ENCODE measurements around the gene ABHD1. TPM values are rescaled to one million over a fixed set of nuclear protein-coding genes. Genes with fewer than 3 reads are reported as not detected.

ABHD1 gene
- total and polyA plus RNA-seq, 2 experiments from 2014 or later: 0.38 to 0.55 TPM

DNA sequence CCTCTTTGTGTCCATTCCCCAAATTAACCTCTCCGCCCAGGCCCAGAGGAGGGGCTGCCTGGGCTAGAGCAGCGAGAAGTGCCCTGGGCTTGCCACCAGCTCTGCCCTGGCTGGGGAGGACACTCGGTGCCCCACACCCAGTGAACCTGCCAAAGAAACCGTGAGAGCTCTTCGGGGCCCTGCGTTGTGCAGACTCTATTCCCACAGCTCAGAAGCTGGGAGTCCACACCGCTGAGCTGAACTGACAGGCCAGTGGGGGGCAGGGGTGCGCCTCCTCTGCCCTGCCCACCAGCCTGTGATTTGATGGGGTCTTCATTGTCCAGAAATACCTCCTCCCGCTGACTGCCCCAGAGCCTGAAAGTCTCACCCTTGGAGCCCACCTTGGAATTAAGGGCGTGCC, 23.6 kb upstream of the ABHD1 start:
- DNase-seq (ENCODE audit: low spot score) (no peak), ATAC-seq (no peak)
- Mint-ChIP-seq H3K4me3 (no peak overlapping the region), H3K27me3 (ENCODE audit: insufficient read depth, low read depth, poor library complexity) (peaks cover 19% of the 10 kb centered on the region), H3K36me3 (ENCODE audit: low read depth) (no peaks in the 10 kb centered on the region; the same call in 2 of the 3 replicates), H3K9me3 (no peaks in the 10 kb centered on the region; the same call in 2 of the 3 replicates), H3K4me1 (peaks cover 9% of the 10 kb centered on the region), H3K27ac (no peak overlapping the region)
- Histone ChIP-seq H3F3A (replicated peaks; ENCODE audit: low read depth) (no peaks in the 10 kb centered on the region), H3K27ac (ENCODE audit: low read depth) (no peak overlapping the region), H2AFZ (no peak overlapping the region), H3K4me3 (no peak overlapping the region), H3K27me3 (ENCODE audit: insufficient read depth) (no peaks in the 10 kb centered on the region), H3K4me2 (no peak overlapping the region), H4K20me1 (replicated peaks; ENCODE audit: insufficient read depth) (no peaks in the 10 kb centered on the region; the same call in 1 of the 2 replicates), H3K9me2 (ENCODE audit: insufficient read depth) (no peaks in the 10 kb centered on the region), H3K4me1 (ENCODE audit: insufficient read depth) (peaks cover 4% of the 10 kb centered on the region; the same call in 1 of the 2 replicates), H3K79me2 (replicated peaks; ENCODE audit: insufficient read depth) (no peaks in the 10 kb centered on the region), H3K36me3 (ENCODE audit: insufficient read depth) (no peaks in the 10 kb centered on the region)
- TF ChIP-seq CREB1 (CRISPR knock-in tag; IDR thresholded peaks at IDR 0.05; ENCODE audit: low read depth): no peak
- TF ChIP-seq, protein P1, sequence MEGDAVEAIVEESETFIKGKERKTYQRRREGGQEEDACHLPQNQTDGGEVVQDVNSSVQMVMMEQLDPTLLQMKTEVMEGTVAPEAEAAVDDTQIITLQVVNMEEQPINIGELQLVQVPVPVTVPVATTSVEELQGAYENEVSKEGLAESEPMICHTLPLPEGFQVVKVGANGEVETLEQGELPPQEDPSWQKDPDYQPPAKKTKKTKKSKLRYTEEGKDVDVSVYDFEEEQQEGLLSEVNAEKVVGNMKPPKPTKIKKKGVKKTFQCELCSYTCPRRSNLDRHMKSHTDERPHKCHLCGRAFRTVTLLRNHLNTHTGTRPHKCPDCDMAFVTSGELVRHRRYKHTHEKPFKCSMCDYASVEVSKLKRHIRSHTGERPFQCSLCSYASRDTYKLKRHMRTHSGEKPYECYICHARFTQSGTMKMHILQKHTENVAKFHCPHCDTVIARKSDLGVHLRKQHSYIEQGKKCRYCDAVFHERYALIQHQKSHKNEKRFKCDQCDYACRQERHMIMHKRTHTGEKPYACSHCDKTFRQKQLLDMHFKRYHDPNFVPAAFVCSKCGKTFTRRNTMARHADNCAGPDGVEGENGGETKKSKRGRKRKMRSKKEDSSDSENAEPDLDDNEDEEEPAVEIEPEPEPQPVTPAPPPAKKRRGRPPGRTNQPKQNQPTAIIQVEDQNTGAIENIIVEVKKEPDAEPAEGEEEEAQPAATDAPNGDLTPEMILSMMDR (conservative IDR thresholded peaks at IDR 0.05; ENCODE audit: low read depth in 2 of 2): peak in 1 of 2 experiments; percentile 41; a peak in 2 of 4 replicates

DNA sequence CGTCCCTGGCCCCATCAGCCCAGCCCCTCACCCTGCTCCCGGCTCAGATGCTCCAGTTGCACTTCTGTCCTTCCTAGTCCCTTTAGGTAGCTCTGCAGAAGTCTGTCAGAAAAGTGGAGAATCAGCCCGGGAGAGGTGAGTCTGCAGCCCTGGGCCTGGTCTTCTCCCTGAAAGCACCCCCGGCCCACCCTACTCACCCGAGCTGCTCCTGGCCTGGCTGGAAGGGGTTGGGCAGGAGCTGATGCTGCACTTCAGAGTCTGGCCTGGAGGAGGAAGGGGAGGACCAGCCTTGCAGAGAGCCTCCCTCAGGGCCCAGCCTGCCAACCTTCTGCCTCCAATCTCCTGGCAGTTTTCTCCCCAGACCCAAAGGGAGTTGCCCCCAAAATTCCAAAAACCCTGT, 21.3 kb upstream of the ABHD1 start:
- TF ChIP-seq, protein P1 (conservative IDR thresholded peaks at IDR 0.05; ENCODE audit: low read depth in 2 of 2): 0 out of 4 replicates have a peak, but pooled peaks of 1 of the 2 experiments have one; percentile 5
- no peak for TF ChIP-seq EZH2phosphoT487 (IDR thresholded peaks at IDR 0.05; ENCODE audit: unreplicated experiment)

DNA sequence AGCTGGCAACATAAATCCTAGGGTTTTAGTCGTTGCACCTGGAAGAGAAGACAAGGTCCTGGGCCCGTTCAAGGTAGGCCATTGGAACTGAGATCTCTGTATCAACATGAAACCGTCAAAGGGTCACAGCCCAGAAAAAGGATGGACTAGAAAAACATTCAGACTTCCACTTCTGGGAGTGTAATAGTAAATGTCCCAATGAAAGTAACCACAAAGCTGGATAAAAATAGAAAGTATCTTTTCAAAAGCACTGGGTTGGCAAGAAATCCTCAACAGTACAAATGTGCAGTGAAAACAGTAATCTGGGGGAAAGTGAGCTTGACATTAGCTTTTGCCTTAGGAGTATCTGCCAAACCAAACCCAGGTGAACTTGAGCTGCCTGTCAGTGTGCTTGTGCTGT, 17.6 kb upstream of the ABHD1 start:
- no peaks in the 10 kb centered on the region for H3K4me1 ChIP-seq (ENCODE audit: insufficient read depth)
- no peaks in the 10 kb centered on the region for H4K20me1 ChIP-seq (replicated peaks; ENCODE audit: insufficient read depth)
- no peak overlapping the region for H3K4me2 ChIP-seq
- no peaks in the 10 kb centered on the region for H3F3A ChIP-seq (replicated peaks; ENCODE audit: low read depth)
- peaks cover 6% of the 10 kb centered on the region for H3K27me3 Mint-ChIP-seq (ENCODE audit: insufficient read depth, low read depth, poor library complexity)
- H3K36me3 Mint-ChIP-seq (ENCODE audit: low read depth): no peaks in the 10 kb centered on the region
- no peaks in the 10 kb centered on the region for H3K9me3 Mint-ChIP-seq
- H3K4me3 Mint-ChIP-seq: no peak overlapping the region
- no peak for ATAC-seq
- H3K79me2 ChIP-seq (replicated peaks; ENCODE audit: insufficient read depth): no peaks in the 10 kb centered on the region
- H2AFZ ChIP-seq: no peak overlapping the region
- peaks cover 2% of the 10 kb centered on the region; the same call in 1 of the 3 replicates for H3K4me1 Mint-ChIP-seq
- H3K27ac ChIP-seq (ENCODE audit: low read depth): no peak overlapping the region
- no peak for DNase-seq (ENCODE audit: low spot score)
- no peak overlapping the region for H3K27ac Mint-ChIP-seq
- no peak overlapping the region for H3K4me3 ChIP-seq
- no peaks in the 10 kb centered on the region for H3K27me3 ChIP-seq (ENCODE audit: insufficient read depth)
- H3K9me2 ChIP-seq (ENCODE audit: insufficient read depth): no peaks in the 10 kb centered on the region
- no peaks in the 10 kb centered on the region for H3K36me3 ChIP-seq (ENCODE audit: insufficient read depth)
- no peak for TF ChIP-seq POLR2AphosphoS5 (IDR thresholded peaks at IDR 0.05; ENCODE audit: low read depth)
- no peak for TF ChIP-seq JUNB (IDR thresholded peaks at IDR 0.05; ENCODE audit: unreplicated experiment)
- TF ChIP-seq ZNF114 (CRISPR knock-in tag; IDR thresholded peaks at IDR 0.05): no peak
- TF ChIP-seq, protein P1 (conservative IDR thresholded peaks at IDR 0.05; ENCODE audit: low read depth in 2 of 2): no peak

More for the DNA sequence above, 21.3 kb upstream of the ABHD1 start:
- no peaks in the 10 kb centered on the region; the same call in 2 of the 3 replicates for H3K36me3 Mint-ChIP-seq (ENCODE audit: low read depth)
- peaks cover 13% of the 10 kb centered on the region for H3K27me3 Mint-ChIP-seq (ENCODE audit: insufficient read depth, low read depth, poor library complexity)
- H3K36me3 ChIP-seq (ENCODE audit: insufficient read depth): no peaks in the 10 kb centered on the region
- no peaks in the 10 kb centered on the region for H3K27me3 ChIP-seq (ENCODE audit: insufficient read depth)
- no peaks in the 10 kb centered on the region for H3K9me2 ChIP-seq (ENCODE audit: insufficient read depth)
- no peak overlapping the region for H3K4me3 Mint-ChIP-seq
- no peak overlapping the region for H3K27ac ChIP-seq (ENCODE audit: low read depth)
- H3K4me3 ChIP-seq: no peak overlapping the region
- H2AFZ ChIP-seq: no peak overlapping the region
- H3K4me1 Mint-ChIP-seq: peaks cover 3% of the 10 kb centered on the region; the same call in 1 of the 3 replicates
- peak; percentile 33 for ATAC-seq
- H3K79me2 ChIP-seq (replicated peaks; ENCODE audit: insufficient read depth): no peaks in the 10 kb centered on the region
- H3K9me3 Mint-ChIP-seq: no peaks in the 10 kb centered on the region
- H3K4me1 ChIP-seq (ENCODE audit: insufficient read depth): no peaks in the 10 kb centered on the region
- DNase-seq (ENCODE audit: low spot score): no peak
- no peak overlapping the region for H3K4me2 ChIP-seq
- H4K20me1 ChIP-seq (replicated peaks; ENCODE audit: insufficient read depth): no peaks in the 10 kb centered on the region
- H3F3A ChIP-seq (replicated peaks; ENCODE audit: low read depth): no peaks in the 10 kb centered on the region
- no peak overlapping the region for H3K27ac Mint-ChIP-seq

Data from GM23338 (cell line).